Stimulated activated CD4-positive, alpha-beta T cell treated with anti-CD3 and anti-CD28 coated beads, TNF-alpha, amount 100 ng/mL, for 4 hours (primary cell): Measurements from ENCODE around the gene IL31.

Experiments
- DNase-seq, 3 experiments: peaks; one replicate each; pipeline ENCODE4 v3.0.0-alpha.2; 2020; ENCODE audit warnings: low read depth in 3 of 3

Gene IL31

GRCh38 chr12:122130150-122130549 lies 43.9 kb downstream of the IL31 start:
- DNase-seq: no peak

GRCh38 chr12:122129131-122129530 lies 44.9 kb downstream of the IL31 start:
- DNase-seq: no peak

DNA sequence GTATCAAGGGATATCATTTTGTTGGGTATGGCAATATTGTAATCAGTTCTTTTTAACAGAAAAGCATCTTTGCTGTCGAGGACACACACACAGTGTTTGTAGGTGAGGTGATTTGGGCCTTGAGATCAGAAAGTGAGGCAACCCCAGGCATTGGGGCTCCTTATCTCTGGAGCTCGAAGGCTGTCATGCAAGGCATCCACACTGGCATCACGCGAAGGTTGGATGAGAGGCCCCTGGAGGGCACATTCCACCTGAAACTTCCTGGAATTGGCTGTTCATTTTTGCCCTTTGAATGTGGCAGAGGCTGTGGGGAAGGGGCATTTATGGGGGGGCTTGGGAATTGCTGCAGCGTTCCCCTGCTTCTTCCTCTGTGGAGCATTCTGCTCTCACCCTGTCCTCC lies 45.5 kb downstream of the IL31 start:
- no peak for DNase-seq

GRCh38 chr12:122127839-122128238 lies 46.2 kb downstream of the IL31 start:
- DNase-seq: no peak

GRCh38 chr12:122126713-122127597 lies 47.1 kb downstream of the IL31 start:
- DNase-seq: no peak

GRCh38 chr12:122126342-122126635 lies 47.7 kb downstream of the IL31 start:
- no peak for DNase-seq

GRCh38 chr12:122125452-122126341 lies 48.3 kb downstream of the IL31 start:
- no peak for DNase-seq

- DNase-seq: no peak
These were observed 49.7 kb downstream of the IL31 start for GRCh38 chr12:122124370-122124769.

DNA sequence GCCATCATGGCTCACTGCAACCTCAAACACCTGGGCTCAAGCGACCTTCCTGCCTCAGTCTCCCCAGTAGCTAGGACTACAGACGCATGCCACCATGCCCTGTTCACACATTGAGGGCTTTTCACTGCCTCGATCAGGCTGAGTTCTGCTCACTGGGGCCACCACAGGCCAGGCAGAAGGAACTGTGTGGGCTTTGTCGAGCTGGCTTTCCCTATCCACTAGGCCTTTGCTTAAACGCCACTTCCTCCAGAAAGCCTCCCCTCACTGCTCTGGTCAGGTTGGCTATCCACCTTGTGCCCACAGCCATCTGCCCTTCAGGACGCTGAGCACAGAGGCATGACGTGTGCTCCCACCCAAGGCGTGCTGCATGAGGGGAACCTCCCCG lies 50.3 kb downstream of the IL31 start:
- DNase-seq: no peak

- DNase-seq: peak; percentile 38 to 54 (median 40)
These were observed 50.8 kb downstream of the IL31 start for GRCh38 chr12:122123051-122123760.
